GM10266 (cell line): Measurements from ENCODE around the gene PANK1.

Experiments used
- DNase-seq: peaks from one replicate; pipeline ENCODE4 v3.0.0; 2012; ENCODE audit errors: extremely low spot score
- TF ChIP-seq, protein P1 (sequence below): IDR thresholded peaks from 2 replicates; pipeline ENCODE4 v1.5.1; 2012; ENCODE audit warnings: mild to moderate bottlenecking, low read depth; ENCODE audit not compliant: control insufficient read depth, insufficient read depth; ENCODE audit errors: missing control alignments

The PANK1 gene

DNA sequence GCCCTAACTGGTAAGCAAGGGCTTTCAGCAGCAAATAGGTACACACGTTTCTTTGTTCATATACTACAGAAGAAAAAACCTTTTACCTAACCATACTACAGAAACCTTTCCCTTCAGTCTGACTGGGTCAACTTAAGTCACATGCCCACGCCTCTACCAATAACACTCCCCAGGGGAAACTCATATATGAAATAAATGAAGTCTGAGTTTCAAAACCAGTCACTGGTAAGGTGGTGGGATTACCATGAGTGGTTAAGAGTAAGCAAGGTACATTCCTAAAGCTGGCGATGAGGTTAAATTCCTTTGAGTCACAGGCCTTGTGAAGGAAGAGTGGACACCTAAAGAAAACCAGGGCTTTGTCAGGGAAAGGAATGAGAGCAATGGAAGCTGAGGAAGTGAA lies 34.9 kb upstream of the PANK1 start:
- DNase-seq = no peak
- TF ChIP-seq, protein P1, sequence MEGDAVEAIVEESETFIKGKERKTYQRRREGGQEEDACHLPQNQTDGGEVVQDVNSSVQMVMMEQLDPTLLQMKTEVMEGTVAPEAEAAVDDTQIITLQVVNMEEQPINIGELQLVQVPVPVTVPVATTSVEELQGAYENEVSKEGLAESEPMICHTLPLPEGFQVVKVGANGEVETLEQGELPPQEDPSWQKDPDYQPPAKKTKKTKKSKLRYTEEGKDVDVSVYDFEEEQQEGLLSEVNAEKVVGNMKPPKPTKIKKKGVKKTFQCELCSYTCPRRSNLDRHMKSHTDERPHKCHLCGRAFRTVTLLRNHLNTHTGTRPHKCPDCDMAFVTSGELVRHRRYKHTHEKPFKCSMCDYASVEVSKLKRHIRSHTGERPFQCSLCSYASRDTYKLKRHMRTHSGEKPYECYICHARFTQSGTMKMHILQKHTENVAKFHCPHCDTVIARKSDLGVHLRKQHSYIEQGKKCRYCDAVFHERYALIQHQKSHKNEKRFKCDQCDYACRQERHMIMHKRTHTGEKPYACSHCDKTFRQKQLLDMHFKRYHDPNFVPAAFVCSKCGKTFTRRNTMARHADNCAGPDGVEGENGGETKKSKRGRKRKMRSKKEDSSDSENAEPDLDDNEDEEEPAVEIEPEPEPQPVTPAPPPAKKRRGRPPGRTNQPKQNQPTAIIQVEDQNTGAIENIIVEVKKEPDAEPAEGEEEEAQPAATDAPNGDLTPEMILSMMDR = no peak

DNA sequence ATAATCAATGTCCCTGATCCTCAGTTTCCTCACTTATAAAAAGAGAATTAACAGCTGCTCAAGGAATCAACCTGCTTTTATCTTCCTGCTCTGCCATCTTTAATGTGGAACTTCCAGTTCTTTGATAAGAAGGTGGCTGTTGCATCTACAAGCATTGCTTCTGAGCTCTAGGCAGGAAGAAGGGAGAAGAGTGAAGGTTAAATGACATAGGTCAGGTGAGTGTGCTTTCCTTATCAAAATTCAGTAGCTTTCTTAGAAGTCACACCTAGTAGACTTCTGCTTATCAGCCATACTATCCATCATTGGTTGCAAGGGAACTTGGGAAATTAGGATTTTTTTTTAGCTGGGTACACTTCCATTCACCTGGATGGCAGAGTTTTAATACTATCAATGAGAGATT lies 32.3 kb upstream of the PANK1 start:
- no peak for DNase-seq
- TF ChIP-seq, protein P1 = no peak

DNA sequence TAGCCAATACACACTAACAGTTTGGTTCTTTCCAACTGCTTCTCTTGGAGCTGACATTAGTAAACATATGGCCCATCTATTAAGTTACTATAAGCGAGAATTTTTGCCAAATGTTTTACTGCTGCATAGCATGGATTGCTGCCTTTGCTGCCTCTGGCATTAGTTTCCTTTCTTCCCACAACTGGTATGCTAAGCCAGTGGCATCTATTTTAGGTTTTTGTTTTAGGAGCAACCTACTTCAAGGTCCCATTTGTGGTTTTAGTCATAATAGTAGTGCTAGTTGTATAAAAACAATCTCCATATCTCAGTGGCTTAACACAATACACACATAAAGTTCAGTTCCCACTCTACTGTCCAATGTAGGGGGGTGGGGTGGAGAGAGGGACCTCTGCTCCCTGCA lies 25.9 kb upstream of the PANK1 start:
- TF ChIP-seq, protein P1 = no peak
- DNase-seq = no peak

GRCh38 chr10:89669985-89670384 lies 24.9 kb upstream of the PANK1 start:
- DNase-seq = no peak
- TF ChIP-seq, protein P1 = no peak

- DNase-seq = no peak
- TF ChIP-seq, protein P1 = no peak
Observed at GRCh38 chr10:89668386-89669071, 23.5 kb upstream of the PANK1 start.

DNA sequence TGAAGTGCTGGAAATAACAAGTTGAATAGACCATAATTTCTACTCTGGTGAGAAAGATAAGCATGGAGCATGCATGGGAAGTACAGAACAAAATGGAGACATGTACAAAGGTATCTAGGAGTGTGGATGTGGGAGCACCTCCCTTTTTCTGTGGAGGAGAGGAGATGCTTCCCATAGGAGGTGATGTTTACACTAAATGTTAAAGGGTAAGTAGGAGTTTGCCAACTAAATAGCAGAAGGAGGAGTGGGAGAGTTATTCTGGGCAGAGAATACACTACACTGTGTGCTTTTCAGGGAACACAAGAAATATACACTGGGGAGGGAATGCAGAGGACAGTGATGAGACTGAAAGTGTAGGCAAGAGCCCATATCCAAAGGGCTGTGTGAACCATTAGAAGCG lies 21.1 kb upstream of the PANK1 start:
- DNase-seq = no peak
- TF ChIP-seq, protein P1 = no peak

DNA sequence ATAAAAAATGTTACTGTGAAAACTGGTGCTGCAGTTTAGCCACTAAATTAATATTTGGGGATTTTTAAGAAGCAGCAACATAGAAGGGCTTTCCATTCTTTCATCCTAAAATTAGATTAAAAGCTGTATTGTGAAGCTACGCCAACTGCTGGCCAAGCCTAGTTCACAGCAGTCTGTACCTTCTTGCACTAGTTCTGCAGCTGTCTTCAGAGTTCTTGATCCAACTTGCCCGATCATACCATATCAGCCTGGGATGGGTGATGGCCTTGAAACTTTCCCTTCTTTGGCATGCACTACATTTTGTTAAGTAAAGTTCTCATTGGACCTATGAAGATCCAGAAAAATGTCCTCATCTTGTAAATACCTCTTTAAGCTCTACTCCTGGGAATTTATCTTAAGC lies 20.3 kb upstream of the PANK1 start:
- no peak for DNase-seq
- TF ChIP-seq, protein P1 = no peak
